ENCODE results near the gene ANXA11. TPM values are rescaled to one million over a fixed set of nuclear protein-coding genes. Genes with fewer than 3 reads are reported as not detected.
"Not testable (repeated sequence)": the region's sequence is repeated elsewhere in the genome, so short reads cannot be mapped to it uniquely, and the experiment has no call there.

Gene ANXA11
- total RNA-seq, 1 donor from 2014 or later: 14.7 TPM

- no peak for DNase-seq (ENCODE audit: low read depth in 2 of 2)
Measured at GRCh38 chr10:80146918-80147317, 58.4 kb downstream of the ANXA11 start.

GRCh38 chr10:80145406-80146308 lies 59.7 kb downstream of the ANXA11 start:
- peak; percentile 46 to 86 for DNase-seq (ENCODE audit: low read depth in 2 of 2)

- no peak for DNase-seq (ENCODE audit: low read depth in 2 of 2)
Measured at GRCh38 chr10:80144696-80145131, 60.6 kb downstream of the ANXA11 start.

GRCh38 chr10:80144067-80144695 lies 61.2 kb downstream of the ANXA11 start:
- no peak for DNase-seq (ENCODE audit: low read depth in 2 of 2)

GRCh38 chr10:80141696-80142460 lies 63.5 kb downstream of the ANXA11 start:
- DNase-seq (ENCODE audit: low read depth in 2 of 2): no peak

GRCh38 chr10:80140251-80140650 lies 65.1 kb downstream of the ANXA11 start:
- no peak for DNase-seq (ENCODE audit: low read depth in 2 of 2)

- DNase-seq (ENCODE audit: low read depth in 2 of 2): no peak
Measured at GRCh38 chr10:80139265-80139664, 66.1 kb downstream of the ANXA11 start.

GRCh38 chr10:80137920-80138319 lies 67.4 kb downstream of the ANXA11 start:
- no peak for DNase-seq (ENCODE audit: low read depth in 2 of 2)

- no peak for DNase-seq (ENCODE audit: low read depth in 2 of 2)
Measured at GRCh38 chr10:80137031-80137862, 68.1 kb downstream of the ANXA11 start.

GRCh38 chr10:80136134-80136571 lies 69.2 kb downstream of the ANXA11 start:
- peak; percentile 65 to 66 for DNase-seq (ENCODE audit: low read depth in 2 of 2)

GRCh38 chr10:80133687-80134086 lies 71.7 kb downstream of the ANXA11 start:
- not testable (repeated sequence) for DNase-seq (ENCODE audit: low read depth in 2 of 2)

- DNase-seq (ENCODE audit: low read depth in 2 of 2): no peak
Measured at GRCh38 chr10:80133206-80133605, 72.1 kb downstream of the ANXA11 start.

- peak; percentile 21 to 43 for DNase-seq (ENCODE audit: low read depth in 2 of 2)
Measured at GRCh38 chr10:80132299-80133139, 72.8 kb downstream of the ANXA11 start, which contains the start of gene PLAC9. TSS of gene PLAC9 (plus strand) at chr10:80132730. CDS start at chr10:80132763, 33 bp downstream.

- DNase-seq (ENCODE audit: low read depth in 2 of 2): no peak
Measured at GRCh38 chr10:80131499-80131901, 73.8 kb downstream of the ANXA11 start.

GRCh38 chr10:80126876-80127275 lies 78.5 kb downstream of the ANXA11 start:
- no peak for DNase-seq (ENCODE audit: low read depth in 2 of 2)

- no peak for DNase-seq (ENCODE audit: low read depth in 2 of 2)
Measured at GRCh38 chr10:80122746-80123145, 82.6 kb downstream of the ANXA11 start.

- DNase-seq (ENCODE audit: low read depth in 2 of 2): no peak
Measured at GRCh38 chr10:80122110-80122710, 83.1 kb downstream of the ANXA11 start.

GRCh38 chr10:80118669-80119068 lies 86.7 kb downstream of the ANXA11 start:
- no peak for DNase-seq (ENCODE audit: low read depth in 2 of 2)

GRCh38 chr10:80110986-80111385 lies 94.4 kb downstream of the ANXA11 start:
- DNase-seq (ENCODE audit: low read depth in 2 of 2): no peak

Measured in lung microvascular endothelial cell (primary cell).